ENCODE results near the gene SLC1A2. TPM values are rescaled to one million over a fixed set of nuclear protein-coding genes. Genes with fewer than 3 reads are reported as not detected.

SLC1A2 gene
- polyA plus RNA-seq, 4 donors: 0.15 to 0.18 TPM; not detected in 2

- DNase-seq (no peak), FAIRE-seq (no peak)
- Histone ChIP-seq H3K27ac (ENCODE audit: low read depth in 1 of 3, low read length in 2 of 3) (no peak overlapping the region), H3K36me3 (ENCODE audit: control insufficient read depth in 3 of 3, insufficient read depth in 2 of 3, low read depth in 1 of 3, low read length in 3 of 3) (no peaks in the 10 kb centered on the region), H3K27me3 (ENCODE audit: control insufficient read depth in 3 of 3, insufficient read depth in 3 of 3, low read length in 3 of 3) (no peaks in the 10 kb centered on the region), H3K9me3 (ENCODE audit: control insufficient read depth in 2 of 2, insufficient read depth in 1 of 2, low read depth in 1 of 2, low read length in 1 of 2) (no peaks in the 10 kb centered on the region), H3K4me3 (ENCODE audit: low read depth in 1 of 3, low read length in 3 of 3) (no peak overlapping the region), H3K4me1 (ENCODE audit: control insufficient read depth in 3 of 3, insufficient read depth in 2 of 3, low read depth in 1 of 3, low read length in 2 of 3) (no peaks in the 10 kb centered on the region)
- WGBS, 3 donors: 89 to 90% (median 89%) methylated on average over 6 of the region's 6 CpGs
Measured at GRCh38 chr11:35346472-35347156, 72.7 kb downstream of the SLC1A2 start.

GRCh38 chr11:35344681-35345574 is 74.4 kb downstream of the SLC1A2 start:
- no peaks in the 10 kb centered on the region for H3K4me1 ChIP-seq (ENCODE audit: control insufficient read depth in 3 of 3, insufficient read depth in 2 of 3, low read depth in 1 of 3, low read length in 2 of 3)
- H3K27me3 ChIP-seq (ENCODE audit: control insufficient read depth in 3 of 3, insufficient read depth in 3 of 3, low read length in 3 of 3): no peaks in the 10 kb centered on the region
- WGBS, 3 donors: 53 to 64% (median 58%) methylated on average over 9 of the region's 9 CpGs
- FAIRE-seq: no peak
- no peaks in the 10 kb centered on the region for H3K36me3 ChIP-seq (ENCODE audit: control insufficient read depth in 3 of 3, insufficient read depth in 2 of 3, low read depth in 1 of 3, low read length in 3 of 3)
- H3K4me3 ChIP-seq (ENCODE audit: low read depth in 1 of 3, low read length in 3 of 3): no peak overlapping the region
- H3K27ac ChIP-seq (ENCODE audit: low read depth in 1 of 3, low read length in 2 of 3): no peak overlapping the region
- no peaks in the 10 kb centered on the region for H3K9me3 ChIP-seq (ENCODE audit: control insufficient read depth in 2 of 2, insufficient read depth in 1 of 2, low read depth in 1 of 2, low read length in 1 of 2)
- no peak for DNase-seq

GRCh38 chr11:35343033-35343598 is 76.2 kb downstream of the SLC1A2 start:
- 77 to 89% (median 78%) methylated on average over 5 of the region's 5 CpGs for WGBS, 3 donors
- no peaks in the 10 kb centered on the region for H3K27me3 ChIP-seq (ENCODE audit: control insufficient read depth in 3 of 3, insufficient read depth in 3 of 3, low read length in 3 of 3)
- peak in 1 of 2 donors; percentile 31 for DNase-seq
- no peaks in the 10 kb centered on the region for H3K36me3 ChIP-seq (ENCODE audit: control insufficient read depth in 3 of 3, insufficient read depth in 2 of 3, low read depth in 1 of 3, low read length in 3 of 3)
- no peak overlapping the region for H3K27ac ChIP-seq (ENCODE audit: low read depth in 1 of 3, low read length in 2 of 3)
- FAIRE-seq: no peak
- H3K4me1 ChIP-seq (ENCODE audit: control insufficient read depth in 3 of 3, insufficient read depth in 2 of 3, low read depth in 1 of 3, low read length in 2 of 3): no peaks in the 10 kb centered on the region
- no peaks in the 10 kb centered on the region for H3K9me3 ChIP-seq (ENCODE audit: control insufficient read depth in 2 of 2, insufficient read depth in 1 of 2, low read depth in 1 of 2, low read length in 1 of 2)
- no peak overlapping the region for H3K4me3 ChIP-seq (ENCODE audit: low read depth in 1 of 3, low read length in 3 of 3)

- 90 to 92% (median 91%) methylated on average over 2 of the region's 2 CpGs for WGBS, 3 donors
Measured at GRCh38 chr11:35340715-35341114, 78.6 kb downstream of the SLC1A2 start.

GRCh38 chr11:35340071-35340470 is 79.3 kb downstream of the SLC1A2 start:
- Histone ChIP-seq H3K9me3 (ENCODE audit: control insufficient read depth in 2 of 2, insufficient read depth in 1 of 2, low read depth in 1 of 2, low read length in 1 of 2) (no peaks in the 10 kb centered on the region), H3K27me3 (ENCODE audit: control insufficient read depth in 3 of 3, insufficient read depth in 3 of 3, low read length in 3 of 3) (no peaks in the 10 kb centered on the region), H3K27ac (ENCODE audit: low read depth in 1 of 3, low read length in 2 of 3) (no peak overlapping the region), H3K36me3 (ENCODE audit: control insufficient read depth in 3 of 3, insufficient read depth in 2 of 3, low read depth in 1 of 3, low read length in 3 of 3) (no peaks in the 10 kb centered on the region), H3K4me1 (ENCODE audit: control insufficient read depth in 3 of 3, insufficient read depth in 2 of 3, low read depth in 1 of 3, low read length in 2 of 3) (no peaks in the 10 kb centered on the region), H3K4me3 (ENCODE audit: low read depth in 1 of 3, low read length in 3 of 3) (no peak overlapping the region)
- FAIRE-seq: no peak
- no peak for DNase-seq
- WGBS, 3 donors: 55 to 74% (median 63%) methylated on average over 3 of the region's 3 CpGs

More at GRCh38 chr11:35340715-35341114, 78.6 kb downstream of the SLC1A2 start:
- no peak overlapping the region for H3K27ac ChIP-seq (ENCODE audit: low read depth in 1 of 3, low read length in 2 of 3)
- H3K4me3 ChIP-seq (ENCODE audit: low read depth in 1 of 3, low read length in 3 of 3): no peak overlapping the region
- no peaks in the 10 kb centered on the region for H3K36me3 ChIP-seq (ENCODE audit: control insufficient read depth in 3 of 3, insufficient read depth in 2 of 3, low read depth in 1 of 3, low read length in 3 of 3)
- no peak for FAIRE-seq
- H3K4me1 ChIP-seq (ENCODE audit: control insufficient read depth in 3 of 3, insufficient read depth in 2 of 3, low read depth in 1 of 3, low read length in 2 of 3): no peaks in the 10 kb centered on the region
- no peaks in the 10 kb centered on the region for H3K9me3 ChIP-seq (ENCODE audit: control insufficient read depth in 2 of 2, insufficient read depth in 1 of 2, low read depth in 1 of 2, low read length in 1 of 2)
- no peaks in the 10 kb centered on the region for H3K27me3 ChIP-seq (ENCODE audit: control insufficient read depth in 3 of 3, insufficient read depth in 3 of 3, low read length in 3 of 3)
- no peak for DNase-seq

- 87 to 89% (median 88%) methylated on average over 2 of the region's 2 CpGs for WGBS, 3 donors
- FAIRE-seq: no peak
- Histone ChIP-seq H3K9me3 (ENCODE audit: control insufficient read depth in 2 of 2, insufficient read depth in 1 of 2, low read depth in 1 of 2, low read length in 1 of 2) (no peaks in the 10 kb centered on the region), H3K27me3 (ENCODE audit: control insufficient read depth in 3 of 3, insufficient read depth in 3 of 3, low read length in 3 of 3) (no peaks in the 10 kb centered on the region), H3K27ac (ENCODE audit: low read depth in 1 of 3, low read length in 2 of 3) (no peak overlapping the region), H3K4me1 (ENCODE audit: control insufficient read depth in 3 of 3, insufficient read depth in 2 of 3, low read depth in 1 of 3, low read length in 2 of 3) (no peaks in the 10 kb centered on the region), H3K36me3 (ENCODE audit: control insufficient read depth in 3 of 3, insufficient read depth in 2 of 3, low read depth in 1 of 3, low read length in 3 of 3) (no peaks in the 10 kb centered on the region), H3K4me3 (ENCODE audit: low read depth in 1 of 3, low read length in 3 of 3) (no peak overlapping the region)
- DNase-seq: no peak
Measured at GRCh38 chr11:35338921-35339320, 80.4 kb downstream of the SLC1A2 start.

- DNase-seq (no peak), FAIRE-seq (no peak)
- Histone ChIP-seq H3K4me3 (ENCODE audit: low read depth in 1 of 3, low read length in 3 of 3) (no peak overlapping the region), H3K27me3 (ENCODE audit: control insufficient read depth in 3 of 3, insufficient read depth in 3 of 3, low read length in 3 of 3) (no peaks in the 10 kb centered on the region), H3K9me3 (ENCODE audit: control insufficient read depth in 2 of 2, insufficient read depth in 1 of 2, low read depth in 1 of 2, low read length in 1 of 2) (no peaks in the 10 kb centered on the region), H3K36me3 (ENCODE audit: control insufficient read depth in 3 of 3, insufficient read depth in 2 of 3, low read depth in 1 of 3, low read length in 3 of 3) (no peaks in the 10 kb centered on the region), H3K27ac (ENCODE audit: low read depth in 1 of 3, low read length in 2 of 3) (no peak overlapping the region), H3K4me1 (ENCODE audit: control insufficient read depth in 3 of 3, insufficient read depth in 2 of 3, low read depth in 1 of 3, low read length in 2 of 3) (no peaks in the 10 kb centered on the region)
- 85 to 93% (median 90%) methylated on average over 2 of the region's 2 CpGs for WGBS, 3 donors
Measured at GRCh38 chr11:35337914-35338305, 81.4 kb downstream of the SLC1A2 start.

GRCh38 chr11:35337136-35337913 is 82.0 kb downstream of the SLC1A2 start:
- H3K36me3 ChIP-seq (ENCODE audit: control insufficient read depth in 3 of 3, insufficient read depth in 2 of 3, low read depth in 1 of 3, low read length in 3 of 3): no peaks in the 10 kb centered on the region
- FAIRE-seq (no peak), DNase-seq (no peak)
- H3K4me3 ChIP-seq (ENCODE audit: low read depth in 1 of 3, low read length in 3 of 3): no peak overlapping the region
- no peaks in the 10 kb centered on the region for H3K4me1 ChIP-seq (ENCODE audit: control insufficient read depth in 3 of 3, insufficient read depth in 2 of 3, low read depth in 1 of 3, low read length in 2 of 3)
- WGBS, 3 donors: 45 to 66% (median 52%) methylated on average over 3 of the region's 3 CpGs
- H3K27ac ChIP-seq (ENCODE audit: low read depth in 1 of 3, low read length in 2 of 3): no peak overlapping the region
- no peaks in the 10 kb centered on the region for H3K27me3 ChIP-seq (ENCODE audit: control insufficient read depth in 3 of 3, insufficient read depth in 3 of 3, low read length in 3 of 3)
- no peaks in the 10 kb centered on the region for H3K9me3 ChIP-seq (ENCODE audit: control insufficient read depth in 2 of 2, insufficient read depth in 1 of 2, low read depth in 1 of 2, low read length in 1 of 2)
